ENCODE results near the gene GGTLC2. TPM values are rescaled to one million over a fixed set of nuclear protein-coding genes. Genes with fewer than 3 reads are reported as not detected.

Gene GGTLC2
- total and polyA plus RNA-seq, 2 experiments from 2014 or later, result 0.37 TPM; not detected in 1

GRCh38 chr22:22694106-22694505 lies 49.7 kb downstream of the GGTLC2 start:
- Histone ChIP-seq H3K4me2 (no peak overlapping the region), H3K4me1 (ENCODE audit: insufficient read depth) (peaks cover 22% of the 10 kb centered on the region), H3K36me3 (replicated peaks; ENCODE audit: insufficient read depth, low read depth) (no peaks in the 10 kb centered on the region), H4K20me1 (ENCODE audit: insufficient read depth, poor library complexity, severe bottlenecking) (no peaks in the 10 kb centered on the region), H3K79me2 (no peaks in the 10 kb centered on the region), H3K9me3 (ENCODE audit: low read depth) (no peaks in the 10 kb centered on the region), H3K27me3 (no peaks in the 10 kb centered on the region), H3K27ac (peak overlapping the region; percentile 92), H3K9me2 (replicated peaks; ENCODE audit: insufficient read depth) (no peaks in the 10 kb centered on the region), H3K4me3 (no peak overlapping the region), H2AFZ (no peak overlapping the region)
- TF ChIP-seq EZH2phosphoT487 (IDR thresholded peaks at IDR 0.05; ENCODE audit: low read depth, severe bottlenecking, unreplicated experiment), result no peak
- TF ChIP-seq EZH2 (IDR thresholded peaks at IDR 0.05; ENCODE audit: borderline replicate concordance), result no peak
- DNase-seq (ENCODE audit: low spot score), result no peak
- WGBS (ENCODE audit: low lambda C conversion rate, missing lambda C conversion rate), result 77% methylated on average over 1 of the region's 1 CpG

GRCh38 chr22:22696104-22696503 lies 51.7 kb downstream of the GGTLC2 start:
- Histone ChIP-seq H3K4me3 (no peak overlapping the region), H3K27ac (no peak overlapping the region), H3K9me3 (ENCODE audit: low read depth) (no peaks in the 10 kb centered on the region), H3K4me2 (no peak overlapping the region), H2AFZ (no peak overlapping the region), H3K27me3 (no peaks in the 10 kb centered on the region), H4K20me1 (ENCODE audit: insufficient read depth, poor library complexity, severe bottlenecking) (no peaks in the 10 kb centered on the region), H3K4me1 (ENCODE audit: insufficient read depth) (peaks cover 22% of the 10 kb centered on the region), H3K36me3 (replicated peaks; ENCODE audit: insufficient read depth, low read depth) (no peaks in the 10 kb centered on the region), H3K79me2 (no peaks in the 10 kb centered on the region), H3K9me2 (replicated peaks; ENCODE audit: insufficient read depth) (no peaks in the 10 kb centered on the region)
- no peak for DNase-seq (ENCODE audit: low spot score)
- TF ChIP-seq EZH2 (IDR thresholded peaks at IDR 0.05; ENCODE audit: borderline replicate concordance) (no peak), EZH2phosphoT487 (IDR thresholded peaks at IDR 0.05; ENCODE audit: low read depth, severe bottlenecking, unreplicated experiment) (no peak), CTCF (IDR thresholded peaks at IDR 0.05; ENCODE audit: poor library complexity) (no peak)
- 86% methylated on average over 5 of the region's 5 CpGs for WGBS (ENCODE audit: low lambda C conversion rate, missing lambda C conversion rate)

Small RNA genes lying within 50 kb of the gene (small RNA-seq; reads per million reads assigned to genes)
- gene AC244250.2 (not detected), gene IGLV3-29 (not detected), gene IGLVVI-25-1 (not detected)

Other genes starting within 250 kb of the GGTLC2 start
- gene ZNF280B, start 135.9 kb upstream of the GGTLC2 start, total RNA-seq, result 2.6 and 2.8 TPM in 2 replicates
- 0.78 and 1.5 TPM in 2 replicates for gene ZNF280B, start 135.9 kb upstream of the GGTLC2 start, polyA plus RNA-seq
- 0.47 and 0.64 TPM in 2 replicates for gene ZNF280A, start 124.3 kb upstream of the GGTLC2 start, total RNA-seq
- 0.44 TPM in 1 of 2 replicates, not detected in the other for gene ZNF280A, start 124.3 kb upstream of the GGTLC2 start, polyA plus RNA-seq
- gene PRAME, start 85.3 kb upstream of the GGTLC2 start, total RNA-seq, result not detected in 2 replicates
- not detected in 2 replicates for gene PRAME, start 85.3 kb upstream of the GGTLC2 start, polyA plus RNA-seq
- gene IGLL5, start 243.2 kb downstream of the GGTLC2 start, total RNA-seq, result not detected in 2 replicates
- gene IGLL5, start 243.2 kb downstream of the GGTLC2 start, polyA plus RNA-seq, result not detected in 2 replicates